ENCODE data around the gene SYCN. TPM values are rescaled to one million over a fixed set of nuclear protein-coding genes. Genes with fewer than 3 reads are reported as not detected.

Gene SYCN
- total and polyA plus RNA-seq, 2 donors from 2014 or later, result not detected

DNA sequence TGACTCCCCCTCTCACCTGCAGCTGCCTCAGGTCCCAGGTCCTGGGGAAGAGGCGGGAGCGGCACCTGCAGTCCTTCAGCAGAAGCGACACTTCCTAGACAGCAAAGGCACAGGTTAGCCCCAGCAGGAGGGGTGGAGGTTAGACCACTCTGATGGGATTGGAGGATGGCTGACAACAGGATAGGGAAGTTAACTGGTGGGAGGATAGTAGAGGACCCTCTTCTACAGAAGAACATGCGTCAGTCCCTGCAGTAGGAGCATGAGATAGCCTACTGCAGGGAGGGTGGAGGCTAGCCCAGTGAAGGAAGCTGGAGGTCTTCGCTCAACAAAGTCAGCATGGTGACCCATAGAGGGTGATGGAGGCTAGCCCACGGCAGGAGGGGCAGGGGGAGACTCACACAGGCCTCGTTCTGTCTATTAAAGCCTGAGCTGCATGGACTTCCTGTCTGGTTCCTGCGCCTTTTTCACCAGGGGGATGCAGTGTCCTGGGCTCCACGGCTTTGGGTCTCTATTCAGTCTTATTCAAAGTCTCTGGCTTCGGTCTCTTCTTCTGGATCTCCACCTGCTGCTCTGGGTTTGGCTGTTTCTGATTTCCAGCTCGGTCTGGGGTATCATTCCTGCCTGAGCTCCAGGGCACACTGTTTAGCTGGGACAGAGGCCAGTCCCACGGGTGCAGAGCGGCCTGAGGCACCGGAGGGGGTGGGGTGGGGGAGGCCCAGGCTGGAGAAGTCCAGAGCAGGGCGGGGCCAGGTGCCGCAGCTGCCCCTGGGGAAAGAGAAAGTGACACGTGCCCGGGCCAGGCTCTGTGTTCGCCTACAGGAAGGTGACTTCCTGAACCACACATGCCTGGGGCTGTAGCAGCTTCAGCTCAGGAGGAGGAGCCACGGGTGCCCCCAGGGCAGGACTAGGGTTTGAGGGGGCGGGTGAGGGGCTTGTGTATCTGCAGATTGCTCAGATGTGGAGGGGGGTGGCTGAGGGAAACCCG is 33.4 kb upstream of the SYCN start:
- intact Hi-C loops (cut with DNase I), result no loop called here
- no peak overlapping the region for H3K4me3 ChIP-seq (ENCODE audit: low read length in 3 of 3)
- no peaks in the 10 kb centered on the region for H3K9me3 ChIP-seq (ENCODE audit: control insufficient read depth in 2 of 3, insufficient read depth in 1 of 3, low read length in 3 of 3)
- no peak overlapping the region for H3K27ac ChIP-seq (ENCODE audit: low read depth in 2 of 2, low read length in 2 of 2)
- H3K27me3 ChIP-seq (ENCODE audit: control insufficient read depth, insufficient read depth, low read length), result no peaks in the 10 kb centered on the region
- TF ChIP-seq, protein P1, sequence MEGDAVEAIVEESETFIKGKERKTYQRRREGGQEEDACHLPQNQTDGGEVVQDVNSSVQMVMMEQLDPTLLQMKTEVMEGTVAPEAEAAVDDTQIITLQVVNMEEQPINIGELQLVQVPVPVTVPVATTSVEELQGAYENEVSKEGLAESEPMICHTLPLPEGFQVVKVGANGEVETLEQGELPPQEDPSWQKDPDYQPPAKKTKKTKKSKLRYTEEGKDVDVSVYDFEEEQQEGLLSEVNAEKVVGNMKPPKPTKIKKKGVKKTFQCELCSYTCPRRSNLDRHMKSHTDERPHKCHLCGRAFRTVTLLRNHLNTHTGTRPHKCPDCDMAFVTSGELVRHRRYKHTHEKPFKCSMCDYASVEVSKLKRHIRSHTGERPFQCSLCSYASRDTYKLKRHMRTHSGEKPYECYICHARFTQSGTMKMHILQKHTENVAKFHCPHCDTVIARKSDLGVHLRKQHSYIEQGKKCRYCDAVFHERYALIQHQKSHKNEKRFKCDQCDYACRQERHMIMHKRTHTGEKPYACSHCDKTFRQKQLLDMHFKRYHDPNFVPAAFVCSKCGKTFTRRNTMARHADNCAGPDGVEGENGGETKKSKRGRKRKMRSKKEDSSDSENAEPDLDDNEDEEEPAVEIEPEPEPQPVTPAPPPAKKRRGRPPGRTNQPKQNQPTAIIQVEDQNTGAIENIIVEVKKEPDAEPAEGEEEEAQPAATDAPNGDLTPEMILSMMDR (IDR thresholded peaks at IDR 0.05; ENCODE audit: borderline replicate concordance, extremely low read depth, insufficient read depth), result no peak
- no peaks in the 10 kb centered on the region for H3K36me3 ChIP-seq (ENCODE audit: control insufficient read depth in 2 of 3, insufficient read depth in 3 of 3, low read length in 3 of 3)
- no peaks in the 10 kb centered on the region for H3K4me1 ChIP-seq (ENCODE audit: control insufficient read depth in 2 of 3, insufficient read depth in 2 of 3, low read depth in 1 of 3, low read length in 3 of 3)
- no peak for FAIRE-seq
- no peak overlapping the region for H3K9ac ChIP-seq (ENCODE audit: low read length in 3 of 3)
- peak; percentile 43 to 92 (median 52) for DNase-seq

DNA sequence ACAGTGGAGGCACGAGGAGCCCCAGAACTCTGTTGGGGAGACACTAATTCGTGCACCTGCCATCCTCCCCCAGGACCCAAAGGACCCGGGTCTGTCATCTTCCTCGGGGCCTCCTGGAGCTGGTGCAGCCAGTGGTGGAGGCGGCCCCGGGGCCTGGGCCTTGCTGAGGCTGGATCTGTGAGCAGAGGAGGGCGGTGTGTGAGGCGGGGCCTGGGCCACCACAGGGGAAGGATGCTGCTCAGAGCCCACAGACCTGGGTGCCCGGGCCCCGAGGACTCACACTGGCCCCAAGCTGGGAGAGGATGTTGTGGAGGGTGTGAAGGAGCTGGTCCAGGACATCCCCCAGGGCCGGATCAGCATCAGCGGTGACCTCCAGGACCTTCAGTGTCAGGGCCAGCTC is 32.5 kb upstream of the SYCN start:
- no peaks in the 10 kb centered on the region for H3K4me1 ChIP-seq (ENCODE audit: control insufficient read depth in 2 of 3, insufficient read depth in 2 of 3, low read depth in 1 of 3, low read length in 3 of 3)
- H3K9me3 ChIP-seq (ENCODE audit: control insufficient read depth in 2 of 3, insufficient read depth in 1 of 3, low read length in 3 of 3), result no peaks in the 10 kb centered on the region
- no peak overlapping the region for H3K27ac ChIP-seq (ENCODE audit: low read depth in 2 of 2, low read length in 2 of 2)
- no peak overlapping the region for H3K9ac ChIP-seq (ENCODE audit: low read length in 3 of 3)
- no peak overlapping the region for H3K4me3 ChIP-seq (ENCODE audit: low read length in 3 of 3)
- no peaks in the 10 kb centered on the region for H3K36me3 ChIP-seq (ENCODE audit: control insufficient read depth in 2 of 3, insufficient read depth in 3 of 3, low read length in 3 of 3)
- FAIRE-seq (no peak), DNase-seq (peak in 1 of 5 donors; percentile 65)
- H3K27me3 ChIP-seq (ENCODE audit: control insufficient read depth, insufficient read depth, low read length), result no peaks in the 10 kb centered on the region
- intact Hi-C loops (cut with DNase I), result no loop called here
- TF ChIP-seq, protein P1 (IDR thresholded peaks at IDR 0.05; ENCODE audit: borderline replicate concordance, extremely low read depth, insufficient read depth), result no peak

DNA sequence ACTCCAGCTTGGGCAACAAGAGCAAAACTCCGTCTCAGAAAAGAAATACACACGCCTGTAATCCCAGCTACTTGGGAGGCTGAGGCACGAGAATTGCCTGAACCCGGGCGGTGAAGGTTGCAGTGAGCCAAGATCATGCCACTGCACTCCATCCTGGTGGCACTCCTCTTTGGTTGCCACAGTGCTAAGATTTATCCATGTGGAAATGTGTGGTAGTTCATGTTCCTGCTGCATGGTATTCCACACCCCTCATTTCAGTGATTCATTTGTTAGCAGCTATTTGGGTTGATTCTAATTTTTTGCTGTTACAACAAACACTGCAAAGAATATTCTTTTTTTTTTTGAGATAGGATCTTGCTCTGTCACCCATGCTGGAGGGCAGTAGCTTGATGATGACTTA is 28.6 kb upstream of the SYCN start:
- no peak overlapping the region for H3K9ac ChIP-seq (ENCODE audit: low read length in 3 of 3)
- H3K36me3 ChIP-seq (ENCODE audit: control insufficient read depth in 2 of 3, insufficient read depth in 3 of 3, low read length in 3 of 3), result no peaks in the 10 kb centered on the region
- FAIRE-seq, result no peak
- TF ChIP-seq, protein P1 (IDR thresholded peaks at IDR 0.05; ENCODE audit: borderline replicate concordance, extremely low read depth, insufficient read depth), result no peak
- H3K27me3 ChIP-seq (ENCODE audit: control insufficient read depth, insufficient read depth, low read length), result no peaks in the 10 kb centered on the region
- DNase-seq, result no peak
- no peak overlapping the region for H3K4me3 ChIP-seq (ENCODE audit: low read length in 3 of 3)
- H3K4me1 ChIP-seq (ENCODE audit: control insufficient read depth in 2 of 3, insufficient read depth in 2 of 3, low read depth in 1 of 3, low read length in 3 of 3), result no peaks in the 10 kb centered on the region
- intact Hi-C loops (cut with DNase I), result no loop called here
- H3K27ac ChIP-seq (ENCODE audit: low read depth in 2 of 2, low read length in 2 of 2), result no peak overlapping the region
- H3K9me3 ChIP-seq (ENCODE audit: control insufficient read depth in 2 of 3, insufficient read depth in 1 of 3, low read length in 3 of 3), result no peaks in the 10 kb centered on the region

Data from kidney (tissue), 14 donors.